Gastroesophageal sphincter (tissue), 3 donors: ENCODE results near the gene SECTM1.

ENCODE experiments used
- POLR2A ChIP-seq, 2 donors: fragments of 450-650 bp; IDR thresholded peaks; one replicate each; pipeline ENCODE4 v1.6.1; 2017; ENCODE audit warnings: antibody characterized with exemption in 2 of 2, mild to moderate bottlenecking in 2 of 2, moderate library complexity in 1 of 2
- POLR2AphosphoS5 ChIP-seq: sonication (generic); formaldehyde crosslinking; IDR thresholded peaks from one replicate; pipeline ENCODE4 v1.6.1; 2017; ENCODE audit warnings: antibody characterized with exemption
- TF ChIP-seq, protein P1 (sequence below), 4 experiments: fragments of 200-600 bp in 2 of 4; fragments of 450-650 bp in 2 of 4; sonication (generic) in 1 of 4; IDR thresholded peaks; one replicate each; pipeline ENCODE4 v1.5.1; 2017 to 2019; ENCODE audit warnings: antibody characterized with exemption in 4 of 4, mild to moderate bottlenecking in 2 of 4, moderate library complexity in 2 of 4

DNA sequence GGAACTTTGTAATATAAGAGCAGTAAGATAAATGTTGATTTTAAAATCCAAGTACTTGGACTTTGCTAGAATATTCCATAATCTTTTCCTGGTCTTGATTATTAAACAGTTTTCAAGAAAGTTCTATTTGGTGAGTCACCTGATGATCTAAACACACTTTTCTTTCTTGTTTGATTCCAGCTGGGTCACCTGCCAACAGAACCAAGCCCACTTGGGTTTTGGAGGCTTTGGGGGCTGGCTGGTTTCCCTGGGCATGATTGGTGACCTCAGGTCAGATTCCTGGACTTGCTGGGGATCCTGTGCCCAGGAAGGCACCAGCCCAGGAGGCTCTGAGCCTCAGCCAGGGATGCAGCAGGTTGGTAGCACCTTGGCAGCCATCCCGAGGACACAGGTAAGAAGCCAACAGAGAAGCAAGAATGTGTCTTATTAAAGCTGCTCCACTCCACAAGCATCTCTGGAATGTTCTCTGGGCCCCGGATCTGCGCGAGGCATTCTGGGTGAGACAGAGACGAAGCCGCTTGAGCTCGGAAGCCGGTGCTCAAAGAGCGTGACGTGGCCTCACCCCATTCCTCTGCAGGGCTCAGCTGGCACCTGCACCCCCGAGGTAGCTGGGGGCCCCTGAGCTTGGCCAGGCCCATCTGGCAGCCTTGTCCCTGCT is 22.3 kb upstream of the SECTM1 start:
- TF ChIP-seq, protein P1, sequence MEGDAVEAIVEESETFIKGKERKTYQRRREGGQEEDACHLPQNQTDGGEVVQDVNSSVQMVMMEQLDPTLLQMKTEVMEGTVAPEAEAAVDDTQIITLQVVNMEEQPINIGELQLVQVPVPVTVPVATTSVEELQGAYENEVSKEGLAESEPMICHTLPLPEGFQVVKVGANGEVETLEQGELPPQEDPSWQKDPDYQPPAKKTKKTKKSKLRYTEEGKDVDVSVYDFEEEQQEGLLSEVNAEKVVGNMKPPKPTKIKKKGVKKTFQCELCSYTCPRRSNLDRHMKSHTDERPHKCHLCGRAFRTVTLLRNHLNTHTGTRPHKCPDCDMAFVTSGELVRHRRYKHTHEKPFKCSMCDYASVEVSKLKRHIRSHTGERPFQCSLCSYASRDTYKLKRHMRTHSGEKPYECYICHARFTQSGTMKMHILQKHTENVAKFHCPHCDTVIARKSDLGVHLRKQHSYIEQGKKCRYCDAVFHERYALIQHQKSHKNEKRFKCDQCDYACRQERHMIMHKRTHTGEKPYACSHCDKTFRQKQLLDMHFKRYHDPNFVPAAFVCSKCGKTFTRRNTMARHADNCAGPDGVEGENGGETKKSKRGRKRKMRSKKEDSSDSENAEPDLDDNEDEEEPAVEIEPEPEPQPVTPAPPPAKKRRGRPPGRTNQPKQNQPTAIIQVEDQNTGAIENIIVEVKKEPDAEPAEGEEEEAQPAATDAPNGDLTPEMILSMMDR (IDR thresholded peaks at IDR 0.05): no peak
- TF ChIP-seq POLR2A (IDR thresholded peaks at IDR 0.05) (no peak), POLR2AphosphoS5 (no peak)
